Measurements from ENCODE around the gene FLRT1.
"Not testable (repeated sequence)": the region's sequence is repeated elsewhere in the genome, so short reads cannot be mapped to it uniquely, and the experiment has no call there.

FLRT1 gene

DNA sequence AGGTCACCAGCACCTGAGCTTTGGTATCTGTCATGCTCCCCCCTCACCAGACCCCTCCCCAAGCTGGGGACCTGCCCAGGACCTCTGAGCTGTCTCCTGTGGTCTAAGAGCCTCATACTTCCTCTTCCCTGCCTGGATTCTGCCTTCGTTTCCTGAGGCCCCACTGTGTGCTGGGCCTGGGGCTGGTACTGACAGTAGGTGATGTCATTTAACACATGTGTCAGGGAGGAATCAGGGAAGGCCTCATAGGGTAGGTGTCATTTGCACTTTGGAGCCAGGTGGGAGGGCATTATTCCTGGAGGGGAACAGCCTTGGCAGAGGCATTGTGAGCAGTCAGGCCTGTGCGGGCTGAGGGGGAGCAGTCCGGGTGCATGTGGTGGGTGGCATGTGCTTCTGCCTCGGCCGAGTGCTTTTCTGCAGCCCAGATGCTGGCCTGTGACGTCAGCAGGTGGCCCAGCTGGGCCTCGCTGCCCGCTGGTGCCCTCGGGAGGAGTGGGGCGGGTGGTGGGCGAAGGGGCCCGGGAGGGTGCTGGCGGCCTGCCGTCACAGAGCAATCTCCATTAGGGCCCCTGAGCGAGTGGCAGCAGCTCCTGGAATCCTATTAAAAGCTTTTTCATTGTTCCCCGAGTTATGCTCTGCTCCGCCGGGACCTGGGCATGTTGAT lies 9.1 kb downstream of the FLRT1 start:
- Histone ChIP-seq H3K4me1 (ENCODE audit: control insufficient read depth in 1 of 2, insufficient read depth in 2 of 2, low read length in 2 of 2) (no peaks in the 10 kb centered on the region), H3K4me3 (ENCODE audit: low read depth in 1 of 2, low read length in 2 of 2) (no peak overlapping the region), H3K9ac (ENCODE audit: low read depth in 1 of 2, low read length in 2 of 2) (no peak overlapping the region), H3K9me3 (ENCODE audit: control insufficient read depth in 1 of 2, low read length in 2 of 2) (no peaks in the 10 kb centered on the region), H3K27me3 (ENCODE audit: control insufficient read depth in 1 of 2, insufficient read depth in 2 of 2, low read length in 2 of 2) (no peaks in the 10 kb centered on the region), H3K36me3 (ENCODE audit: control insufficient read depth in 1 of 2, insufficient read depth in 2 of 2, low read length in 2 of 2) (no peaks in the 10 kb centered on the region), H3K27ac (ENCODE audit: low read depth, low read length) (no peak overlapping the region)

DNA sequence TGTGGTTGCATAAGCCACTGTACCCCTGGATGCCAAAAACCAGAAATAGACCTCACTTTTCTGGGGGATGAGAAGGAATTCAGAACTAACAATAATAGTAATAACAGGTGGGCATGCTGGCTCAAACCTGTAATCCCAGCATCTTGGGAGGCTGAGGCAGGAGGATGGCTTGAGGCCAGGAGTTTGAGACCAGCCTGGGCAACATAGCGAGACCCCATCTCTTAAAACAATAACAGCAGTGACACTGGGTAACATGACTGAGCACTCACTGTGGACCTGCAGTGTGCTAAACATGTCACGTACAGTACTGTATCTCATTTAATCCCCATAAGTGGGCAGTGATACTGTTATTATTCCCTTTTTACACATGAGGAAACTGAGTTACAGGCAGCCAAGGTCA lies 10.0 kb downstream of the FLRT1 start:
- no peaks in the 10 kb centered on the region for H3K4me1 ChIP-seq (ENCODE audit: control insufficient read depth in 1 of 2, insufficient read depth in 2 of 2, low read length in 2 of 2)
- H3K4me3 ChIP-seq (ENCODE audit: low read depth in 1 of 2, low read length in 2 of 2): no peak overlapping the region
- H3K36me3 ChIP-seq (ENCODE audit: control insufficient read depth in 1 of 2, insufficient read depth in 2 of 2, low read length in 2 of 2): no peaks in the 10 kb centered on the region
- no peak overlapping the region for H3K27ac ChIP-seq (ENCODE audit: low read depth, low read length)
- H3K9me3 ChIP-seq (ENCODE audit: control insufficient read depth in 1 of 2, low read length in 2 of 2): no peaks in the 10 kb centered on the region
- no peaks in the 10 kb centered on the region for H3K27me3 ChIP-seq (ENCODE audit: control insufficient read depth in 1 of 2, insufficient read depth in 2 of 2, low read length in 2 of 2)
- no peak overlapping the region for H3K9ac ChIP-seq (ENCODE audit: low read depth in 1 of 2, low read length in 2 of 2)

DNA sequence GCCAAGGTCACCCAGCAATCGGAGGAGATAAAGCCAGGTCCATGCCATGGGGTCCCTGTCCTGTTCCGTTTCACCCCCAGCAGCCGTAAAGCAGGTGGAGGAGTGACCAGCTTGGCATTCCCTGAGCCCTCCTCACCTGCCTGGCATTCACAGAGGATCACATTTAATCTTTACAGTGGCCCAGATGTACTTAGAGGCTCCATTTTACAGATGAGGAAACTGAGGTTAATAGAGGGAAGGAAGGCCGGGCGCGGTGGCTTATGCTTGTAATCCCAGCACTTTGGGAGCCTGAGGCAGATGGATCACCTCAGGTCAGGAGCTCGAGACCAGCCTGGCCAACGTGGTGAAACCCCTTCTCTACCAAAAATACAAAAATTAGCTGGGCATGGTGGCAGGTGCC lies 11.6 kb downstream of the FLRT1 start:
- H3K27me3 ChIP-seq (ENCODE audit: control insufficient read depth in 1 of 2, insufficient read depth in 2 of 2, low read length in 2 of 2); H3K27ac ChIP-seq (ENCODE audit: low read depth, low read length); H3K36me3 ChIP-seq (ENCODE audit: control insufficient read depth in 1 of 2, insufficient read depth in 2 of 2, low read length in 2 of 2); H3K4me3 ChIP-seq (ENCODE audit: low read depth in 1 of 2, low read length in 2 of 2); H3K9ac ChIP-seq (ENCODE audit: low read depth in 1 of 2, low read length in 2 of 2); H3K4me1 ChIP-seq (ENCODE audit: control insufficient read depth in 1 of 2, insufficient read depth in 2 of 2, low read length in 2 of 2); H3K9me3 ChIP-seq (ENCODE audit: control insufficient read depth in 1 of 2, low read length in 2 of 2): not testable (repeated sequence)

DNA sequence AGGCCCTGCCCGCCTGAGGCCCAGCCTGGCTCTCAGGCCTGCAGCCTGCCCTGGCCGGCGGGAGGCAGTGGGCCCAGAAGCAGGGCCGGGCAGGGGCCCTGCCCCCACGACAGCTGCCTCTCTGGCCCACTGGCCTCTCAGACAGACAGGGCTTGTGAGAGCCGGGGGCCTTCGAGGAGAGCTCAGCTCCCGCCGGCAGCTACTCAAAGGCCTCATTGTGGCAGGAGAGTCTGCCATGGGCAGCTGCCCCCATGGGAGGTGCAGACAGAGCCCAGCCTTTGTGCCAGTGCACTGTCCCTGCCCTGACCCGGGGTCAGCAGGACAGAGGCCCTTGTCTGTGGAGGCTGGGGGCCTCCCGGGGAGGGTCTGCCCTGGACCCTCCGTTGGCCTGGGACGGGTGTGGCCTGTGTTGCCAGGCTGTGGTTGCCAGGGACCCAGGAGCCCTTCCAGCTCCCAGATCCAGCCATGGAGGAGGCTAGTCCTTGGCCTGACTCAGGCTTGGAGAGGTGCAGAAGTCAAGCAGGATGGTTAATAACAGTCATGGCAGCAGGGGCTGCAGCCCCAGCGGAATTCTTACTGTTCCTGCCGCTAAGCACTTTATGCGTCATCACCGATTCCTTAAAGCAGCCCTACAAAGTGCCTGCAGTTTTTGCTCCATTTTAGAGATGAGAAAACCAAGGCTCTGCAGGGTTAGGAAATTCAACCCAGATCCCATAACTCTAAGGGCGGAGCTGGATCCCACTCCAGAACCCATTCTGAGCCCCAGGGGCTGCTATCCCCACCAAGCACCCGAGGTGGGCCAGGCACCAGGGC lies 12.5 kb downstream of the FLRT1 start:
- no peaks in the 10 kb centered on the region for H3K4me1 ChIP-seq (ENCODE audit: control insufficient read depth in 1 of 2, insufficient read depth in 2 of 2, low read length in 2 of 2)
- no peak overlapping the region for H3K9ac ChIP-seq (ENCODE audit: low read depth in 1 of 2, low read length in 2 of 2)

DNA sequence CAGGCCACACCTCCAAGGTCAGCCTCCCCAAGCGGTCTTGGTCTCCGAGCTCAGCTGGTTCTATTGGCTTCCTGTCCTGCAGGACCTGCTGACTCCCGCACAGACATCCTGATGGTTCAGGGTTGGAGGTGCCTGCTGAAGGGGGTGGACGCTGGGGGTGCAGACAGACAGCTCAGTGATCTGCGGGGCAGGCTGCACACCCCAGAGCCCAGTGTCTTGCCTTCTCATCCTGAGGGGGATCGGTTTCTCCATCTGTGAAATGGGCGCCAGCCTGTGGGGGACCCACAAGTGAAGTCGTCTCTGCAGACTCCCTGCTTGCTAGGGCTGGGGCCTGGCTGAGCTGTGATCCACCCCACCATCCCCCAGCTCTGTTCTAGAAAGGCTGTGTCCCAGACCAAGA lies 13.8 kb downstream of the FLRT1 start:
- Histone ChIP-seq H3K4me3 (ENCODE audit: low read depth in 1 of 2, low read length in 2 of 2) (no peak overlapping the region), H3K9me3 (ENCODE audit: control insufficient read depth in 1 of 2, low read length in 2 of 2) (no peaks in the 10 kb centered on the region), H3K27ac (ENCODE audit: low read depth, low read length) (no peak overlapping the region), H3K27me3 (ENCODE audit: control insufficient read depth in 1 of 2, insufficient read depth in 2 of 2, low read length in 2 of 2) (no peaks in the 10 kb centered on the region), H3K36me3 (ENCODE audit: control insufficient read depth in 1 of 2, insufficient read depth in 2 of 2, low read length in 2 of 2) (no peaks in the 10 kb centered on the region), H3K4me1 (ENCODE audit: control insufficient read depth in 1 of 2, insufficient read depth in 2 of 2, low read length in 2 of 2) (no peaks in the 10 kb centered on the region), H3K9ac (ENCODE audit: low read depth in 1 of 2, low read length in 2 of 2) (no peak overlapping the region)

More for the DNA sequence above, 12.5 kb downstream of the FLRT1 start:
- H3K4me3 ChIP-seq (ENCODE audit: low read depth in 1 of 2, low read length in 2 of 2): no peak overlapping the region
- H3K9me3 ChIP-seq (ENCODE audit: control insufficient read depth in 1 of 2, low read length in 2 of 2): no peaks in the 10 kb centered on the region
- no peak overlapping the region for H3K27ac ChIP-seq (ENCODE audit: low read depth, low read length)
- H3K27me3 ChIP-seq (ENCODE audit: control insufficient read depth in 1 of 2, insufficient read depth in 2 of 2, low read length in 2 of 2): no peaks in the 10 kb centered on the region
- no peaks in the 10 kb centered on the region for H3K36me3 ChIP-seq (ENCODE audit: control insufficient read depth in 1 of 2, insufficient read depth in 2 of 2, low read length in 2 of 2)

DNA sequence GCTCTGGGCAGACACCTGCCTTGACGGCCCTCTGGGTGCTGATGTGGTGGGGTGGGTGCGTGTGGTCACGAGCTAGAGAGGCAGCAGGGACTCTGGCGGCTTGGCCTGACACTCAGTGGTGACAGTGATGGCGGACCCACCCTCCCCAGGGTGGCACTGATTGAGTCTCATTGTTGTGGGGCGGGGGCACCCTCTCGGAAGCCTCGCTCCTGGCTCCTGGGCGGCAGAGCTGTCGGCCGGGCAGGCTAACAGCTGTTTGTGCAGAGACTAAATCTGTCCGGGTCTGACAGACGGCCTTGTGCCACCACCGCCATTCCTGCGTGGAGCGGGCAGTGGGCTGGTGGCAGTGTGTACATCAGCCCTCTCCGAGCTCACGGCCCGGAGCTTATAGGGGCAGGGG lies 15.6 kb downstream of the FLRT1 start:
- no peaks in the 10 kb centered on the region for H3K9me3 ChIP-seq (ENCODE audit: control insufficient read depth in 1 of 2, low read length in 2 of 2)
- H3K27ac ChIP-seq (ENCODE audit: low read depth, low read length): no peak overlapping the region
- no peak overlapping the region for H3K9ac ChIP-seq (ENCODE audit: low read depth in 1 of 2, low read length in 2 of 2)
- no peak overlapping the region for H3K4me3 ChIP-seq (ENCODE audit: low read depth in 1 of 2, low read length in 2 of 2)
- H3K4me1 ChIP-seq (ENCODE audit: control insufficient read depth in 1 of 2, insufficient read depth in 2 of 2, low read length in 2 of 2): no peaks in the 10 kb centered on the region
- no peaks in the 10 kb centered on the region for H3K36me3 ChIP-seq (ENCODE audit: control insufficient read depth in 1 of 2, insufficient read depth in 2 of 2, low read length in 2 of 2)
- H3K27me3 ChIP-seq (ENCODE audit: control insufficient read depth in 1 of 2, insufficient read depth in 2 of 2, low read length in 2 of 2): no peaks in the 10 kb centered on the region

DNA sequence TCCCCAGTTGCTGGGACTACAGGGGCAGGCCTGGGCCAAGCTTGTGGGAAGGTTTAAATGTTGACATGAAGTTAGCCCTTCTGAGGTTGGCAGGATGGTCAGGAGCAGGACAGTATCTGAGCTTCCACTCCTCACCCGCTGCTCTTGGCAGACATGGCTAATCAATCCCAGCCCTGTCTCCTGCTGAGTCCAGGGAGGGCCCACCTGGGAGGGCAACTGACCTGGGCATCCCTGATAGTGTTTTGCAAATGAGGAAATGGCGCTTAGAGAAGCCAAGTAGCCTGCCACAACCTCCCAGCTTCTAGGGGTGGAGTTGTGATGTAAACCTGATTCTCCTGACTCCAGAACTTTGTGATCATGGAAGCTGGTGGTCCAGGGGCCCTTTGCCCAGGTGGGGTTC lies 16.7 kb downstream of the FLRT1 start:
- H3K4me3 ChIP-seq (ENCODE audit: low read depth in 1 of 2, low read length in 2 of 2): no peak overlapping the region
- no peaks in the 10 kb centered on the region for H3K9me3 ChIP-seq (ENCODE audit: control insufficient read depth in 1 of 2, low read length in 2 of 2)
- no peak overlapping the region for H3K27ac ChIP-seq (ENCODE audit: low read depth, low read length)
- H3K9ac ChIP-seq (ENCODE audit: low read depth in 1 of 2, low read length in 2 of 2): no peak overlapping the region
- no peaks in the 10 kb centered on the region for H3K36me3 ChIP-seq (ENCODE audit: control insufficient read depth in 1 of 2, insufficient read depth in 2 of 2, low read length in 2 of 2)
- no peaks in the 10 kb centered on the region for H3K27me3 ChIP-seq (ENCODE audit: control insufficient read depth in 1 of 2, insufficient read depth in 2 of 2, low read length in 2 of 2)
- H3K4me1 ChIP-seq (ENCODE audit: control insufficient read depth in 1 of 2, insufficient read depth in 2 of 2, low read length in 2 of 2): no peaks in the 10 kb centered on the region

DNA sequence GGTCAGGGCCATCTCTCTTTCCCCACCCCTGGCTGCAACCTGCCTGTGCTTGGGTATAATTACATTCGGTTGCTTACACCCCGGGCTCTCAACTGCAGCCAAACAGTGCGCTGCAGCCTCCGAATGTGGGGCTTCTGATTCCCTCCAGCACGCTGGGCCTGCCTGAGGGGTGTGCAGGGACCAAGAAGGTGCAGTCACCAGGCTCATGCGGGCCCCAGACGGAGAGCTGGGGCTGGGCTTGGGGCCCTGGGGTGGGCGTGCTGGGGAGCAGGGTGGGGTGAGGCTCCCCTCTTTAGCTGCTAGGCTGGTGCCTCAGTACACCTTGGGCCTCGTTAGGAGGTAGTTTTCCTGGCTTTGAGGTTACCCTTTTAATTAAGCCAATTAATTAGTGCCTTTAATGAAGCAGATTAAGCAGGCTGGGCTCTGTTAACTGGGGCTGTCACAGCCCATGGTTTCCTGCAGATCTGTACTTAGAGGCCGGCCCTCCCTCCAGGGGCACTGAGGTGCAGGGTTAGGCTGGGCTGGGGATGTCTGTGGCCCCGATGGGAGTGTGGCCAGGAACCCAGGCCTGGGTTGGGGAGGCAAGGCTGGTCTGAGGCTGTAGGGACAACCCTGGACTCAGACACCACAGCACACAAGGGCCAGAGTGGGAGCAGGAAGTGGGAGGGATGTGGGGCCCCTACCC lies 17.3 kb downstream of the FLRT1 start:
- Histone ChIP-seq H3K9me3 (ENCODE audit: control insufficient read depth in 1 of 2, low read length in 2 of 2) (no peaks in the 10 kb centered on the region), H3K36me3 (ENCODE audit: control insufficient read depth in 1 of 2, insufficient read depth in 2 of 2, low read length in 2 of 2) (no peaks in the 10 kb centered on the region), H3K9ac (ENCODE audit: low read depth in 1 of 2, low read length in 2 of 2) (no peak overlapping the region), H3K4me1 (ENCODE audit: control insufficient read depth in 1 of 2, insufficient read depth in 2 of 2, low read length in 2 of 2) (no peaks in the 10 kb centered on the region), H3K27ac (ENCODE audit: low read depth, low read length) (no peak overlapping the region), H3K4me3 (ENCODE audit: low read depth in 1 of 2, low read length in 2 of 2) (no peak overlapping the region), H3K27me3 (ENCODE audit: control insufficient read depth in 1 of 2, insufficient read depth in 2 of 2, low read length in 2 of 2) (no peaks in the 10 kb centered on the region)

DNA sequence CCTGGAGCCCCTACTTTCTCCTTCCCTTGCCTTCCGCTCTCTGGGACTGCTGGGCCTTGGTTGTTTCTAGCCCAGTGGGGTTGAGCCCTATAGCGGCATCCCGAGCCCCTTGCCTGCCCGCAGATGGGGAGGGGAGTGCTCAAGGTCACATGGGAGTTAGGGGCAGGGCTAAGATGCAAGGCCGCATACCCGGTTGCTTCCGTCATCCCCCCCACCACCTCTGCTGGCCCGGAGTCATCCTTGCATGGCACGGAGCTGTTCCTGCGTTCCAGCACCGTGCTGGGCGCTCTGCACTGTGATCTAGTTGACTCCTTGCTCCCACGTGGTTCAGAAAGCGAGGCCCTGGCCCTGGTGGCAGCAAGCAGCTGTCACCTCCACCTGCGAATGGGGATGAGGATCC lies 18.0 kb downstream of the FLRT1 start:
- Histone ChIP-seq H3K9ac (ENCODE audit: low read depth in 1 of 2, low read length in 2 of 2) (no peak overlapping the region), H3K27ac (ENCODE audit: low read depth, low read length) (no peak overlapping the region)

DNA sequence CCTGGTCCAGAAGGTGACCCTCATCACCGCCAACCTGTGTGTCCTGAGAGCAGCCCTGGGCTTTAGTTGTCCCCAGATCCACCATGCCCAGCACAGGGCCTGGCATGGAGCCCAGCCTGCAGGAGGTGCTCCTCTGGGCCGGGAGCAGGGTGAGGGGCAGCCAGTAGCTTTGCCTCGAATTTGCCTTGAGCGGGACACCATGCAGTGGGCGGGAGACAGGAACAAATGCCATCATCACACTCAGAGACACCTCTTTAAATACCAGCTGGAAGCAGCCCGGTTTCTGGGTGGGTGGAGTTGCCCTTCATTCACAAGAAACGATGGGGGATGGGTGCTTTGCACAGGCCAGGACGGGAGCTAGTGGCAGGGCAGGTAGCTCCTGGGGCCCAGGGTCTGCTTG lies 19.3 kb downstream of the FLRT1 start:
- H3K36me3 ChIP-seq (ENCODE audit: control insufficient read depth in 1 of 2, insufficient read depth in 2 of 2, low read length in 2 of 2): no peaks in the 10 kb centered on the region
- H3K4me3 ChIP-seq (ENCODE audit: low read depth in 1 of 2, low read length in 2 of 2): no peak overlapping the region
- no peaks in the 10 kb centered on the region for H3K9me3 ChIP-seq (ENCODE audit: control insufficient read depth in 1 of 2, low read length in 2 of 2)
- H3K27me3 ChIP-seq (ENCODE audit: control insufficient read depth in 1 of 2, insufficient read depth in 2 of 2, low read length in 2 of 2): no peaks in the 10 kb centered on the region
- no peak overlapping the region for H3K9ac ChIP-seq (ENCODE audit: low read depth in 1 of 2, low read length in 2 of 2)
- no peak overlapping the region for H3K27ac ChIP-seq (ENCODE audit: low read depth, low read length)
- no peaks in the 10 kb centered on the region for H3K4me1 ChIP-seq (ENCODE audit: control insufficient read depth in 1 of 2, insufficient read depth in 2 of 2, low read length in 2 of 2)

More for the DNA sequence above, 18.0 kb downstream of the FLRT1 start:
- Histone ChIP-seq H3K9me3 (ENCODE audit: control insufficient read depth in 1 of 2, low read length in 2 of 2) (no peaks in the 10 kb centered on the region), H3K36me3 (ENCODE audit: control insufficient read depth in 1 of 2, insufficient read depth in 2 of 2, low read length in 2 of 2) (no peaks in the 10 kb centered on the region), H3K4me1 (ENCODE audit: control insufficient read depth in 1 of 2, insufficient read depth in 2 of 2, low read length in 2 of 2) (no peaks in the 10 kb centered on the region), H3K4me3 (ENCODE audit: low read depth in 1 of 2, low read length in 2 of 2) (no peak overlapping the region), H3K27me3 (ENCODE audit: control insufficient read depth in 1 of 2, insufficient read depth in 2 of 2, low read length in 2 of 2) (no peaks in the 10 kb centered on the region)

Data from duodenal mucosa (tissue), 2 donors.